Smooth muscle cell (in vitro differentiated cells): ENCODE measurements around the gene RAP1GDS1. TPM values are rescaled to one million over a fixed set of nuclear protein-coding genes. Genes with fewer than 3 reads are reported as not detected.

Experiments
- DNase-seq: peaks from one replicate; lab custom pipeline; 2025; ENCODE audit not compliant: unreplicated experiment; lab: John Stamatoyannopoulos, UW
- H2AFZ ChIP-seq: fragments of 200-600 bp; sonication (generic); 2 replicates; pipeline ENCODE4 v1.6.0; 2016; ENCODE audit warnings: antibody characterized with exemption, low read depth, mild to moderate bottlenecking
- H3F3A ChIP-seq: fragments of 200-600 bp; sonication (generic); 2 replicates; pipeline ENCODE4 v1.6.0; 2017; ENCODE audit warnings: antibody characterized with exemption, low read depth
- H3K27ac ChIP-seq: fragments of 200-600 bp; sonication (generic); 2 replicates; pipeline ENCODE4 v1.5.1; 2016; ENCODE audit warnings: low read depth, mild to moderate bottlenecking
- H3K27me3 ChIP-seq: fragments of 200-600 bp; sonication (generic); 2 replicates; pipeline ENCODE4 v1.6.1; 2016; ENCODE audit warnings: low read depth, mild to moderate bottlenecking
- H3K36me3 ChIP-seq: fragments of 200-600 bp; sonication (generic); 2 replicates; pipeline ENCODE4 v1.5.1; 2016; ENCODE audit warnings: low read depth
- H3K4me1 ChIP-seq: fragments of 200-600 bp; sonication (generic); 2 replicates; pipeline ENCODE4 v1.5.1; 2016; ENCODE audit warnings: low read depth
- H3K4me2 ChIP-seq: fragments of 200-600 bp; sonication (generic); 2 replicates; pipeline ENCODE4 v1.6.0; 2016; ENCODE audit warnings: mild to moderate bottlenecking
- H3K4me3 ChIP-seq: fragments of 200-600 bp; sonication (generic); 2 replicates; pipeline ENCODE4 v1.5.1; 2016; ENCODE audit warnings: mild to moderate bottlenecking
- H3K79me2 ChIP-seq: fragments of 200-600 bp; sonication (generic); 2 replicates; pipeline ENCODE4 v1.6.0; 2016; ENCODE audit warnings: low read depth, mild to moderate bottlenecking
- H3K9ac ChIP-seq: fragments of 200-600 bp; sonication (generic); 2 replicates; pipeline ENCODE4 v1.6.0; 2016; ENCODE audit warnings: low read depth
- H3K9me3 ChIP-seq: fragments of 200-600 bp; sonication (generic); replicated peaks from 2 replicates; pipeline ENCODE4 v1.5.1; 2016; ENCODE audit warnings: low read depth
- H4K20me1 ChIP-seq: fragments of 200-600 bp; sonication (generic); 2 replicates; pipeline ENCODE4 v1.6.0; 2016; ENCODE audit warnings: low read depth
- CTCF ChIP-seq: fragments of 200-600 bp; sonication (generic); IDR thresholded peaks from 2 replicates; pipeline ENCODE4 v1.5.1; 2017; ENCODE audit warnings: borderline replicate concordance, mild to moderate bottlenecking, antibody characterized with exemption; ENCODE audit not compliant: insufficient read depth, poor library complexity, severe bottlenecking
- WGBS: methylation state at CpG from one replicate; pipeline ENCODE4 v1.1.7; 2016; ENCODE audit warnings: low lambda C conversion rate; 5-methylcytosine and 5-hydroxymethylcytosine counted together
- polyA plus RNA-seq: library from polyadenylated mRNA; unstranded; fragments of >200 nt; fragmentation: Nextera tagmentation; extraction: Ambion mirVana; gene quantifications from 2 replicates; pipeline ENCODE4 v1.2.1, GENCODE V29; 2016
- total RNA-seq: library from RNA; depleted of rRNA; stranded (reverse); fragments of >200 nt; gene quantifications from 2 replicates; pipeline ENCODE4 v1.2.3, GENCODE V29; 2014

The RAP1GDS1 gene
- total and polyA plus RNA-seq, 2 experiments from 2014 or later, result 28.4 to 67.9 TPM

DNA sequence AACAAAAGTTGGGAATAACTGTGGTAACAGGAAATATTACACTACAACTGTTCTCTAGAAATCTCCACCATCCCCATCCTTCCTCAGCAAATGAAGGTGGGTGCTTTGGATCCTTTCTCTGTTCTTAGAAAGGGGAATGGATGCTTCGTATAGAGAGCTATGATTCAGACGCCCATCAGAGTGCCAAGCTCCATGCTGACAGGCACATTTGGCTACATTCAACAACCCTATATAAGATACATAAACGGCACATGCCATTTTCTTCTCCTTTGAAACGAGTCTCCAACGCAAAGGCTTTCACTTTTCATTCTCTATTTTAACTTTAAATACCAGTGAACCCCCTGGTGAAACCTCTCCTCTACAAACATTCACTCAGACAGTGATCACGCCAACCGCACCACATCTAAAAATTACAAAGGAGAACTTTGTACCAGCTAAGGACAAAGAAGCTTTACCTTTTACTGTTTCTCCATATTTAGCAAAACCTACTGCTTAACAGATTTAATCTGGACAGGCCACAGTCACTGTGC is 224.7 kb downstream of the RAP1GDS1 start:
- no peak overlapping the region for H3K9ac ChIP-seq
- H3K4me2 ChIP-seq, result no peak overlapping the region
- no peaks in the 10 kb centered on the region for H3K9me3 ChIP-seq
- no peaks in the 10 kb centered on the region for H3K36me3 ChIP-seq
- TF ChIP-seq CTCF, result no peak
- H3K4me3 ChIP-seq, result no peak overlapping the region
- 94% methylated on average over 7 of the region's 7 CpGs for WGBS
- no peaks in the 10 kb centered on the region for H3F3A ChIP-seq
- no peak overlapping the region for H3K27ac ChIP-seq
- peaks cover 9% of the 10 kb centered on the region for H3K4me1 ChIP-seq
- DNase-seq, result no peak
- H3K79me2 ChIP-seq, result peaks cover 64% of the 10 kb centered on the region
- no peaks in the 10 kb centered on the region for H4K20me1 ChIP-seq
- H2AFZ ChIP-seq, result no peak overlapping the region
- no peaks in the 10 kb centered on the region for H3K27me3 ChIP-seq

GRCh38 chr4:98490251-98490650 is 229.1 kb downstream of the RAP1GDS1 start:
- Histone ChIP-seq H3K79me2 (peaks cover 52% of the 10 kb centered on the region), H4K20me1 (no peaks in the 10 kb centered on the region), H3K4me2 (no peak overlapping the region), H3K9ac (no peak overlapping the region), H3K27ac (no peak overlapping the region), H3K36me3 (no peaks in the 10 kb centered on the region), H3K27me3 (no peaks in the 10 kb centered on the region), H3K4me1 (peaks cover 12% of the 10 kb centered on the region), H3K9me3 (no peaks in the 10 kb centered on the region), H2AFZ (no peak overlapping the region), H3F3A (no peaks in the 10 kb centered on the region), H3K4me3 (no peak overlapping the region)
- no peak for DNase-seq
- no peak for TF ChIP-seq CTCF
- 95% methylated on average over 3 of the region's 3 CpGs for WGBS

- no peaks in the 10 kb centered on the region for H4K20me1 ChIP-seq
- WGBS, result 65% methylated on average over 7 of the region's 7 CpGs
- H3K36me3 ChIP-seq, result no peaks in the 10 kb centered on the region
- H3K4me1 ChIP-seq, result peaks cover 12% of the 10 kb centered on the region
- H2AFZ ChIP-seq, result no peak overlapping the region
- peak overlapping the region; percentile 17 for H3K4me2 ChIP-seq
- H3K27me3 ChIP-seq, result no peaks in the 10 kb centered on the region
- H3K9me3 ChIP-seq, result no peaks in the 10 kb centered on the region
- no peak overlapping the region for H3K4me3 ChIP-seq
- peak overlapping the region; percentile 86 for H3K27ac ChIP-seq
- no peak for DNase-seq
- peaks cover 47% of the 10 kb centered on the region for H3K79me2 ChIP-seq
- H3K9ac ChIP-seq, result peak overlapping the region; percentile 39
- peaks cover 9% of the 10 kb centered on the region for H3F3A ChIP-seq
- TF ChIP-seq CTCF, result no peak
Measured at GRCh38 chr4:98491899-98492559, 230.8 kb downstream of the RAP1GDS1 start.

DNA sequence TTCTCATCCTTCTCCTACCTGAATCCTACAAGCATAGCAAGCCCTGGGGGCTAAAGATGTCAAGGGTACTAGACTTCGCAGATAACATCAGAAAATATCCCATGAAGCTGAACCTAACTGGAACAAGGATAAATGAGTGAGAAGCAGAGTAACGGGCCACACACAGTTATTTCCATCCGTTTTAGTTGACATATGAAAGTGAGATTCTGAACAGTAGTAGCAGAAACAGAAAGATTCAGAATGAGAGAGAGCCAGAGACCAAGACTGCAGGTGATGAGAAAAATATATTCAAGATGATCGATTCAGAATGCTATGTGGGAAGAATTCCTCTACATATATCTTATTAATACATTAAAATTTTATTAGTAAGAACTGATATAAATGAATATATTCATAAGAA is 232.1 kb downstream of the RAP1GDS1 start:
- WGBS, result 66% methylated on average over 4 of the region's 4 CpGs
- Histone ChIP-seq H3F3A (peaks cover 9% of the 10 kb centered on the region), H3K4me3 (no peak overlapping the region), H3K79me2 (peaks cover 40% of the 10 kb centered on the region), H3K27me3 (no peaks in the 10 kb centered on the region), H3K9me3 (no peaks in the 10 kb centered on the region), H4K20me1 (no peaks in the 10 kb centered on the region), H3K4me2 (no peak overlapping the region), H3K4me1 (peaks cover 12% of the 10 kb centered on the region), H2AFZ (no peak overlapping the region), H3K36me3 (no peaks in the 10 kb centered on the region), H3K9ac (no peak overlapping the region), H3K27ac (no peak overlapping the region)
- DNase-seq, result no peak
- no peak for TF ChIP-seq CTCF
